Gastroesophageal sphincter (tissue), 4 donors: Measurements from ENCODE around the gene C15orf39. TPM values are rescaled to one million over a fixed set of nuclear protein-coding genes. Genes with fewer than 3 reads are reported as not detected.
A peak's percentile ranks its signal among the peaks of the same experiment; 100 is the strongest.

Experiments
- ATAC-seq: fragments of 150-250 bp; one replicate; pipeline ENCODE4 v1.9.1; 2016; ENCODE audit warnings: mild to moderate bottlenecking, moderate library complexity
- H3K27ac ChIP-seq, 4 donors: fragments of 200-600 bp; sonication (generic) in 3 of 4; 1 replicate in 3 of 4; 2 replicates in 1 of 4; pipeline ENCODE4 v1.5.1; 2016 to 2019
- H3K27me3 ChIP-seq: fragments of 200-600 bp; sonication (generic); one replicate; pipeline ENCODE4 v1.5.1; 2019
- H3K36me3 ChIP-seq, 2 donors: fragments of 200-600 bp; sonication (generic); one replicate each; pipeline ENCODE4 v1.5.1; 2019; ENCODE audit warnings: control low read depth in 1 of 2
- H3K4me1 ChIP-seq, 3 donors: fragments of 200-600 bp; sonication (generic); 1 replicate in 2 of 3; 2 replicates in 1 of 3; pipeline ENCODE4 v1.5.1; 2016 to 2019; ENCODE audit warnings: control low read depth in 2 of 3
- H3K4me3 ChIP-seq, 2 donors: fragments of 200-600 bp; sonication (generic); one replicate each; pipeline ENCODE4 v1.5.1; 2019; ENCODE audit warnings: mild to moderate bottlenecking in 1 of 2, moderate library complexity in 1 of 2
- H3K9me3 ChIP-seq, 3 donors: fragments of 200-600 bp; sonication (generic); one replicate each; pipeline ENCODE4 v1.5.1; 2017 to 2019; ENCODE audit warnings: control low read depth in 2 of 3
- EP300 ChIP-seq: sonication (generic); formaldehyde crosslinking; IDR thresholded peaks from one replicate; pipeline ENCODE4 v1.6.1; 2017; ENCODE audit warnings: antibody characterized with exemption, mild to moderate bottlenecking
- POLR2A ChIP-seq, 2 donors: fragments of 450-650 bp; IDR thresholded peaks; one replicate each; pipeline ENCODE4 v1.6.1; 2017; ENCODE audit warnings: antibody characterized with exemption in 2 of 2, mild to moderate bottlenecking in 2 of 2, moderate library complexity in 1 of 2
- POLR2AphosphoS5 ChIP-seq: sonication (generic); formaldehyde crosslinking; IDR thresholded peaks from one replicate; pipeline ENCODE4 v1.6.1; 2017; ENCODE audit warnings: antibody characterized with exemption
- WGBS, 2 donors: methylation state at CpG; one replicate each; pipeline ENCODE4 v1.1.5; 2018; ENCODE audit warnings: low coverage in 1 of 2; 5-methylcytosine and 5-hydroxymethylcytosine counted together
- total RNA-seq, 4 donors: library from RNA; depleted of rRNA; stranded (reverse); fragments of >200 nt; gene quantifications; one replicate each; pipeline ENCODE4 v1.1.0, GENCODE V29; 2016
- TF ChIP-seq, protein P1 (sequence below), 4 experiments: fragments of 200-600 bp in 2 of 4; fragments of 450-650 bp in 2 of 4; sonication (generic) in 1 of 4; IDR thresholded peaks; one replicate each; pipeline ENCODE4 v1.5.1; 2017 to 2019; ENCODE audit warnings: antibody characterized with exemption in 4 of 4, mild to moderate bottlenecking in 2 of 4, moderate library complexity in 2 of 4

C15orf39 gene
- 10 to 100 TPM in 3 of 4 donors, 1 to 10 TPM in 1; 7.3 to 13.2 (median 11.5) TPM for total RNA-seq

DNA sequence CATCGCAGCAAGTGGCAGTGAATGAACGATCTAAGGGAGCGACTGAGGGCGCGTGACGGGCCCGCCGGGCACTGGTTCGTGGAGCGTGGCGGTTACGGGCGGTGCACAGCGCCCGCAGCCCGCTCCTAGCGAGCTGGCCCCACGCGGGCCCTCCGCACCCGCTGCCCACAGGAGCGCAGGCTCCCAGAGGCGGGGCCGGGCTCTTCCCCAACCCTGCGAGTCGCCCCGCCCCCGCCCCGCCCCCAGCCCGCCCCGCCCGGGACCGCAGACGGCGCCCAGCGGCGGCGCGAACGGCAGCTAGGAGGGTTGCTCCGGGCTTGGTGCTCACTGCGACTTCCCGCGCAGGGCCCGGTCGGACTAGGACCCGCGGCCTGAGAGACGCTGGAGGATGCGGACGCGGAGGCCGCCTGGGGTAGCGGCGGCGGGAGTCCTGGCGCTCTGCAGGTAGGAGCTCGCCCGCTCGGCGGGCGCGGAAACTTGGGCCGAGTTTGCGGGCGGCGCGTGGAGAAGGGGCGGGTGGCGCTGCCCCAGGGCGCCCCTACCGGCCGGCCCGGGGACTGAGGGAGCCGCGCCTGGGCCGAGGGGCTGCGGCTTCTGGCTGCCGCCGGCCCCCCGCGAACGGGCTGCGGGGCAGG is at the start of gene C15orf39:
Gene C15orf39, plus strand, starts transcription at position 267 of the 635 bp plus-strand sequence. CDS start 4,167 bp downstream, outside the sequence.
- peaks cover 0 to 53% (median 31%) of the 10 kb centered on the region in 3 donors for H3K4me1 ChIP-seq
- no CpG with 5 or more reads among the region's 84 CpGs for WGBS, 2 donors

DNA sequence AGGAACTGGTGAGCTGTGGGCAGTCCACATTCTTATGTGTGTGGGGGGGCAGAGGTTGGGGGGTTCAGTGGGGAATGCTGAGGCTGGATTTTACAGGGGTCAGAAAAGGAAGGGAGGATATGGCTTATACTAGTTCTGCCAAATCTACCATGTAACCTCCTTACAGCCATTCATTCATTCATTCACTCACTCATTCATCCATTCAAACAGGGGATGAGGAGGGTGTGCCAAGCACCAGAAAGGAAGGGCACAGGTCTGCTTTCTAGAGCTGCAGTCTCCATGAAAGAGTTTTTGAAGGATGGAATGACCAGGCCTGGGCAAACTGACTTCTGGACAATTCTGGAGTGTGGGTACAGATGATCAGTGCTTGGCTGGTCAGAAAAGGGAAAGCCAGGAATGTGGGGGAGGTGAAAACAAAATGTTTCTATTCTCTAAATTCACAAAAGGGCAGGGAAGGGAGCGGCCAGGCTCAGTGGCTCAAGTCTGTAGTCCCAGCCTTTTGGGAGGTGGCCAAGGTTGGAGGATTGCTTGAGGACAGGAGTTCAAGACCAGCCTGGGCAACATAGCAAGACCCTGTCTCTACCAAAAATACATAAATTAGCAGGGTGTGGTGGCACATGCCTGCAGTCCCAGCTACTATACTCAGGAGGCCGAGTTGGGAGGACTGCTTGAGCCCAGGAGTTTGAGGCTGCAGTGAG is 49.2 kb upstream of the C15orf39 start:
- Histone ChIP-seq H3K4me1 (peaks cover 0 to 11% (median 0%) of the 10 kb centered on the region in 3 donors), H3K27ac (no peak overlapping the region), H3K9me3 (no peaks in the 10 kb centered on the region), H3K4me3 (no peak overlapping the region), H3K36me3 (no peaks in the 10 kb centered on the region), H3K27me3 (no peaks in the 10 kb centered on the region)
- 90 to 100% methylated on average over 1 of the region's 2 CpGs for WGBS, 2 donors
- no peak for ATAC-seq
- TF ChIP-seq, protein P1, sequence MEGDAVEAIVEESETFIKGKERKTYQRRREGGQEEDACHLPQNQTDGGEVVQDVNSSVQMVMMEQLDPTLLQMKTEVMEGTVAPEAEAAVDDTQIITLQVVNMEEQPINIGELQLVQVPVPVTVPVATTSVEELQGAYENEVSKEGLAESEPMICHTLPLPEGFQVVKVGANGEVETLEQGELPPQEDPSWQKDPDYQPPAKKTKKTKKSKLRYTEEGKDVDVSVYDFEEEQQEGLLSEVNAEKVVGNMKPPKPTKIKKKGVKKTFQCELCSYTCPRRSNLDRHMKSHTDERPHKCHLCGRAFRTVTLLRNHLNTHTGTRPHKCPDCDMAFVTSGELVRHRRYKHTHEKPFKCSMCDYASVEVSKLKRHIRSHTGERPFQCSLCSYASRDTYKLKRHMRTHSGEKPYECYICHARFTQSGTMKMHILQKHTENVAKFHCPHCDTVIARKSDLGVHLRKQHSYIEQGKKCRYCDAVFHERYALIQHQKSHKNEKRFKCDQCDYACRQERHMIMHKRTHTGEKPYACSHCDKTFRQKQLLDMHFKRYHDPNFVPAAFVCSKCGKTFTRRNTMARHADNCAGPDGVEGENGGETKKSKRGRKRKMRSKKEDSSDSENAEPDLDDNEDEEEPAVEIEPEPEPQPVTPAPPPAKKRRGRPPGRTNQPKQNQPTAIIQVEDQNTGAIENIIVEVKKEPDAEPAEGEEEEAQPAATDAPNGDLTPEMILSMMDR (IDR thresholded peaks at IDR 0.05): no peak
- TF ChIP-seq EP300 (no peak), POLR2AphosphoS5 (no peak), POLR2A (IDR thresholded peaks at IDR 0.05) (no peak)

More for the DNA sequence above, at the start of gene C15orf39:
- ATAC-seq: peak; percentile 83
- Histone ChIP-seq H3K36me3 (peaks cover 0 to 13% of the 10 kb centered on the region in 2 donors), H3K27ac (peak within 1 kb of the TSS; percentile 73 to 95 (median 90)), H3K27me3 (no peaks in the 10 kb centered on the region), H3K4me3 (peak within 1 kb of the TSS; percentile 72 to 75), H3K9me3 (no peaks in the 10 kb centered on the region)
- TF ChIP-seq POLR2AphosphoS5 (peak; percentile 95), EP300 (no peak), POLR2A (IDR thresholded peaks at IDR 0.05) (peak; percentile 90 to 93)
- TF ChIP-seq, protein P1 (IDR thresholded peaks at IDR 0.05): peak in 3 of 4 experiments; percentile 95 to 98 (median 96)

DNA sequence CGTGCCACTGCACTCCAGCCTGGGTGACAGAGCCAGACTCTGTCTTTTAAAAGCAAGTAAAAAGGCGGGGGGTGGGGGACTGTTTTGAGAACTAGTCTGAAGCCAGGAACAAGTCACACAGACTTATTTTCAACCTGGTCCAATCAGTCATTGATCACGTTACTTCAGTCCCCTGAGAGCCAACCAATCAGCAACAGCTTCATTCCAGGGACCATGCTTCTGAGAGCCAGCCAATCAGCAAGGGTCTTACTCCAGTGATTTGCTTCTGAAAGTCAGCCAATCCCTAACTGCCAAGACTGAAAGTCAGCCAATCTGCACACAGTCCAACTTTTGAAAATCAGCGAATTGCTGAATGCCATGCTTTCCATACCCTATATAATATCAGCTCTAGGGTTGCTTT is 48.6 kb upstream of the C15orf39 start:
- H3K36me3 ChIP-seq: no peaks in the 10 kb centered on the region
- H3K4me1 ChIP-seq: peaks cover 0 to 11% (median 0%) of the 10 kb centered on the region in 3 donors
- no peak overlapping the region for H3K4me3 ChIP-seq
- WGBS, 2 donors: 49 to 67% methylated on average over 1 to 3 of the region's 4 CpGs
- TF ChIP-seq, protein P1 (IDR thresholded peaks at IDR 0.05): no peak
- no peak for ATAC-seq
- no peak overlapping the region for H3K27ac ChIP-seq
- no peaks in the 10 kb centered on the region for H3K27me3 ChIP-seq
- H3K9me3 ChIP-seq: no peaks in the 10 kb centered on the region

DNA sequence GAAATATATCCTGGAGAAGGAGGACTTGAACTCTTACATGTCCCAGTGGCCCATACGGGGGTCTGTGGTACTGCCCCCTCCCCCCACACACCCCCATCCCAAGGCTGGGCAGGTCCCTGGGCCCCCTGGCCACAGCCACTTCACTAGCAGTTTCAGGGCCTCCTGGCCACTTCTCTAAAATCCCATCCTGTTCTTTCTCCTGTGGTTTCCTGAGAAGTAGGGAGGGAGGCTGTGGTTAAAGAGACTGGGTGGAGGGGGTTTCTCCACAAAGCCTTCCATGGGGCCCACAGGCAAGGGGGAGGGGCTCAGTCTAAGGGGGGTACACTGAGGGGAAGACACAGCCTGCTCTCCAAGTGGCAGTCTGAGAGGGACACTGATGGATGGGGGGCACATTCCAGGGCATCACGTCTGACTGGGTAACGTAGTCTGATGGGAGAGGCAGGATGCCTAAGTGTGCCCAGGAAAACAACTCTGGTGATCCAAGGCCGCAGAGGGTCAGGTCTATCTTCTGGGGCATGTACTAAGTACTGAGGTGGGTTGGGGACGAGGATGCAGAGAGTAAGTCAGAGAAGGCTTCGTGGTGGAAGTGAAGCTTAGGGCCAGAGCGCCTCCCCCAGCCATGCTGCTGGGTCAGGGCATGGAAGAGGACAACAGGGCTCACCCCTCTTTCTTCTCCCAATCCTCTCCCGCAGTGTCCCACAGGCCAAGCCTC is 48.0 kb upstream of the C15orf39 start:
- Histone ChIP-seq H3K27me3 (no peaks in the 10 kb centered on the region), H3K4me3 (no peak overlapping the region), H3K9me3 (no peaks in the 10 kb centered on the region), H3K4me1 (peaks cover 0 to 11% (median 0%) of the 10 kb centered on the region in 3 donors), H3K27ac (no peak overlapping the region), H3K36me3 (no peaks in the 10 kb centered on the region)
- 69 to 76% methylated on average over 5 to 6 of the region's 8 CpGs for WGBS, 2 donors
- ATAC-seq: no peak
- TF ChIP-seq EP300 (no peak), POLR2AphosphoS5 (no peak), POLR2A (IDR thresholded peaks at IDR 0.05) (no peak)
- TF ChIP-seq, protein P1 (IDR thresholded peaks at IDR 0.05): no peak
